H1 (cell line): Measurements from ENCODE around the gene PCYT1A. TPM values are rescaled to one million over a fixed set of nuclear protein-coding genes. Genes with fewer than 3 reads are reported as not detected.

Experiments used
- BCL11A ChIP-seq, 2 experiments: IDR thresholded peaks; one replicate each; pipeline ENCODE4 v1.6.1; 2011; ENCODE audit warnings: low read depth in 2 of 2, low read length in 2 of 2, mild to moderate bottlenecking in 2 of 2
- BRCA1 ChIP-seq: IDR thresholded peaks from 2 replicates; pipeline ENCODE4 v1.6.1; 2012; ENCODE audit warnings: low read depth, low read length, improper control_type of control experiment
- FOSL1 ChIP-seq: IDR thresholded peaks from 2 replicates; pipeline ENCODE4 v1.6.1; 2011; ENCODE audit warnings: mild to moderate bottlenecking, low read depth, low read length, moderate library complexity; ENCODE audit not compliant: insufficient read depth
- GABPA ChIP-seq: IDR thresholded peaks from 2 replicates; pipeline ENCODE4 v1.6.1; 2011; ENCODE audit warnings: mild to moderate bottlenecking, low read length, moderate library complexity, borderline replicate concordance; ENCODE audit not compliant: insufficient read depth
- JUND ChIP-seq: IDR thresholded peaks from 2 replicates; pipeline ENCODE4 v1.6.1; 2011; ENCODE audit warnings: mild to moderate bottlenecking, improper control_type of control experiment, low read length
- KDM4A ChIP-seq: IDR thresholded peaks from one replicate; pipeline ENCODE4 v1.7.1; 2012; ENCODE audit warnings: low read depth, mild to moderate bottlenecking, moderate library complexity, low read length, inconsistent platforms; ENCODE audit not compliant: severe bottlenecking
- PHF8 ChIP-seq: fragments of 200-600 bp; sonication (generic); conservative IDR thresholded peaks from 2 replicates; pipeline ENCODE4 v1.7.1; 2012; ENCODE audit warnings: low read depth, mild to moderate bottlenecking, inconsistent platforms, low read length, moderate library complexity
- POLR2A ChIP-seq, 2 experiments: IDR thresholded peaks; 1 replicate in 1 of 2; 2 replicates in 1 of 2; pipeline ENCODE4 v1.6.1; 2011; ENCODE audit warnings: low read depth in 2 of 2, low read length in 2 of 2, mild to moderate bottlenecking in 2 of 2; ENCODE audit errors: control extremely low read depth in 1 of 2
- SAP30 ChIP-seq: fragments of 300-600 bp; sonication (generic); IDR thresholded peaks from 2 replicates; pipeline ENCODE4 v1.7.1; 2012; ENCODE audit warnings: low read length, moderate library complexity, mild to moderate bottlenecking, inconsistent platforms; ENCODE audit not compliant: insufficient read depth, insufficient replicate concordance
- ZNF274 ChIP-seq: IDR thresholded peaks from 2 replicates; pipeline ENCODE4 v1.7.0; 2012; ENCODE audit warnings: low read length, borderline replicate concordance; ENCODE audit errors: extremely low read depth
- polyA plus RNA-seq, 7 experiments: library from polyadenylated mRNA; depleted of rRNA in 3 of 7; stranded (reverse) in 5 of 7; unstranded in 2 of 7; fragments of >200 nt in 5 of 7; fragments of 200-250 nt in 2 of 7; gene quantifications; 1 replicate in 5 of 7; 2 replicates in 1 of 7; 4 replicates in 1 of 7; pipeline versions ENCODE4 v1.2.1 to v1.2.3, GENCODE V29; 2011 to 2013; ENCODE audit warnings: missing spikeins in 2 of 7, mixed read lengths in 2 of 7
- total RNA-seq: library from RNA; stranded (reverse); fragmentation: NEBNext Ultra II Directional; extraction: Animal tissue kit (Norgen Biotek cat#: 25700); gene quantifications from 2 replicates; pipeline ENCODE4 v1.2.1, GENCODE V29; 2021

Gene PCYT1A
- total and polyA plus RNA-seq, 2 of the 8 experiments (the other 6 are each of a cell fraction or from before 2014, with no cell fraction given) = 19.9 to 31.8 TPM

GRCh38 chr3:196320137-196320536, 32.6 kb upstream of the PCYT1A start (continued):
- TF ChIP-seq ZNF274 (no peak), FOSL1 (no peak), KDM4A (no peak), PHF8 (no peak), BRCA1 (no peak), SAP30 (no peak), BCL11A (IDR thresholded peaks at IDR 0.05; ENCODE audit: low read depth in 2 of 2, low read length in 2 of 2) (no peak), POLR2A (IDR thresholded peaks at IDR 0.05; ENCODE audit: control extremely low read depth in 1 of 2, low read depth in 2 of 2, low read length in 2 of 2) (no peak), GABPA (no peak), JUND (no peak)
